Renal cortex interstitium (tissue), 15 donors: ENCODE results near the gene FBLN7. TPM values are rescaled to one million over a fixed set of nuclear protein-coding genes. Genes with fewer than 3 reads are reported as not detected.
"Not testable (repeated sequence)": the region's sequence is repeated elsewhere in the genome, so short reads cannot be mapped to it uniquely, and the experiment has no call there.

Source experiments
- DNase-seq, 11 donors: peaks; one replicate each; pipeline ENCODE4 v3.0.0-alpha.2; 2013; ENCODE audit warnings: low read depth in 9 of 11, low spot score in 4 of 11; ENCODE audit errors: extremely low read depth in 1 of 11
- long read RNA-seq, 16 experiments: transcript quantifications; one replicate each; lab custom pipeline, GENCODE V29; 2026
- polyA plus RNA-seq, 3 donors: library from polyadenylated mRNA; unstranded; fragments of 120-200 nt; gene quantifications; one replicate each; pipeline ENCODE4 v1.2.1, GENCODE V29; 2013; ENCODE audit not compliant: insufficient read length in 3 of 3

FBLN7 gene
- 10 to 100 TPM in 2 of 3 donors, 1 to 10 TPM in 1; 9.3 to 14.8 (median 11.9) TPM for polyA plus RNA-seq
- long read RNA-seq, donor 1, result 0 reads
- long read RNA-seq, donor 2, partial matches to known transcripts, result 16 of 16 reads
- long read RNA-seq, donor 2, other reads (novel, unspliced or antisense), result 0 of 16 reads
- long read RNA-seq, donor 3, partial matches to known transcripts, result 0 of 4 reads
- long read RNA-seq, donor 3, other reads (novel, unspliced or antisense), result 0 of 4 reads
- long read RNA-seq, donor 4, partial matches to known transcripts, result 0 of 2 reads
- long read RNA-seq, donor 4, other reads (novel, unspliced or antisense), result 0 of 2 reads
- long read RNA-seq, donor 5, result 0 reads
- long read RNA-seq, donor 6, partial matches to known transcripts, result 0 of 3 reads
- long read RNA-seq, donor 6, other reads (novel, unspliced or antisense), result 0 of 3 reads
- long read RNA-seq, donor 7, partial matches to known transcripts, result 0 of 1 reads
- long read RNA-seq, donor 7, other reads (novel, unspliced or antisense), result 0 of 1 reads
- long read RNA-seq, donor 8, partial matches to known transcripts, result 0 of 3 reads
- long read RNA-seq, donor 8, other reads (novel, unspliced or antisense), result 0 of 3 reads
- long read RNA-seq, donor 9, partial matches to known transcripts, result 0 of 2 reads
- long read RNA-seq, donor 9, other reads (novel, unspliced or antisense), result 0 of 2 reads
- long read RNA-seq, donor 10, result 0 reads
- long read RNA-seq, donor 11, partial matches to known transcripts, result 0 of 1 reads
- long read RNA-seq, donor 11, other reads (novel, unspliced or antisense), result 0 of 1 reads
- long read RNA-seq, donor 12, result 0 reads
- long read RNA-seq, donor 13, partial matches to known transcripts, result 0 of 4 reads
- long read RNA-seq, donor 13, other reads (novel, unspliced or antisense), result 0 of 4 reads
- long read RNA-seq, donor 14, transcript FBLN7-202 (8 exons, 2,301 nt), result major isoform, 5 of 5 reads
- long read RNA-seq, donor 14, partial matches to known transcripts, result 0 of 5 reads
- long read RNA-seq, donor 14, other reads (novel, unspliced or antisense), result 0 of 5 reads
- long read RNA-seq, donor 15, result 0 reads
- long read RNA-seq, donor 16, transcript FBLN7-202 (8 exons, 2,301 nt), result major isoform, 8 of 84 reads
- long read RNA-seq, donor 16, partial matches to known transcripts, result 76 of 84 reads
- long read RNA-seq, donor 16, other reads (novel, unspliced or antisense), result 0 of 84 reads

DNA sequence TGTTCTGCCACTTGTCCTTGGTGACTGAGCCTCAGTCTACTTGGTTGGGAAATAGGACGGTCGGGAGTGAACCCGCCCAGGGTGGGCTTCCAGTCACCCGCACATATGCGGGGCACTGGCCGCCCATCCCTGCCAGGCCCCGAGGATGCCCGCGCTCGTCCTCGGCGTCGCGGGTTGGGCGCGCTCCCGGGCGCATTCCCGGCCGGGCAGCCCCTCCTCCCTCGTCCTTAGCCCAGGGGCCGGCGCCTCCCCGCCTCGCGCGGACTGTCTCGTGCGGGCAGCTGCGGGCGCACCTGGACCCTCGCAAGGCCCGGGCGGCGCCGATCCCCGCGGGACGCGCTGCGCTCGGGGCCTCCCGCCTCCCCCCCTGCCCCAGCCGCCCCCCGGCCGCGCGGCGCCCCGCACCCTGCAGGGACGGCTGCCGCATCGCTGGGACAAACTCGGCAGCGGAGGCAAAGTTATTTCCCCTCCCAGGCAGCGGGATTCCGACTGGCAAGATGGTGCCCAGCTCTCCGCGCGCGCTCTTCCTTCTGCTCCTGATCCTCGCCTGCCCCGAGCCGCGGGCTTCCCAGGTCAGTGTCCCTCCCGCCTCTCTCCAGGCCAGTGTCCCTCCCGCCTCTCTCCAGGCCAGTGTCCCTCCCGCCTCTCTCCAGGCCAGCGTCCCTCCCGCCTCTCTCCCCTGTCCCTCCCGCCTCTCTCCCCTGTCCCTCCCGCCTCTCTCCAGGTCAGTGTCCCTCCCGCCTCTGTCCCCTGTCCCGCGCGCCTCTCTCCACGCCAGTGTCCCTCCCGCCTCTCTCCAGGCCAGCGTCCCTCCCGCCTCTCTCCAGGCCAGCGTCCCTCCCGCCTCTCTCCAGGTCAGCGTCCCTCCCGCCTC lies at the start of gene FBLN7:
FBLN7 (plus strand) TSS at position 227 of the 874 bp plus-strand sequence; CDS start at position 498, 271 bp downstream.
- DNase-seq, result no peak

- no peak for DNase-seq
These were observed 48.8 kb upstream of the FBLN7 start for GRCh38 chr2:112089375-112089774.

GRCh38 chr2:112092286-112093041 lies 45.7 kb upstream of the FBLN7 start:
- no peak for DNase-seq

- DNase-seq, result no peak
These were observed 45.0 kb upstream of the FBLN7 start for GRCh38 chr2:112093216-112093615.

DNA sequence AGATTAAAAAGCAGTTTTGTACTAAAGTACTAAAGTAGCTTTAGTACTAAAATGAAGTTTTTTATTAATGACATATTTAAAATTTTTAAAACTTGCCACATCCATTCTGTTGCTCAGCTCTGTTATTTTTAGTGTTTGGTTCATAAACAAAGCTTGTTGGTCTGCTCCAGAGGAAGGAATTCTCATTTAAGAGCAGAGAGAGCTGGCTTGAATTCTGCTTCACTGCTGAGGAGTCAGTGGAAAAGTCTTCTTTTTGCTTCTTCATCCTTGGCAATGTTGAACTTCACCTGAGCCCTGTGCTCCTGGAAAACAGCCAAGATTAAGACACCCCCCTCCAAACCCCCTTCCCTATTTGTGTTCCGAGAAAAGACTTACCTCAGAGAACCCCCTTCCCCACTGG lies 42.5 kb upstream of the FBLN7 start:
- DNase-seq, result no peak

- DNase-seq, result no peak
These were observed 42.1 kb upstream of the FBLN7 start for GRCh38 chr2:112096098-112096497.

DNA sequence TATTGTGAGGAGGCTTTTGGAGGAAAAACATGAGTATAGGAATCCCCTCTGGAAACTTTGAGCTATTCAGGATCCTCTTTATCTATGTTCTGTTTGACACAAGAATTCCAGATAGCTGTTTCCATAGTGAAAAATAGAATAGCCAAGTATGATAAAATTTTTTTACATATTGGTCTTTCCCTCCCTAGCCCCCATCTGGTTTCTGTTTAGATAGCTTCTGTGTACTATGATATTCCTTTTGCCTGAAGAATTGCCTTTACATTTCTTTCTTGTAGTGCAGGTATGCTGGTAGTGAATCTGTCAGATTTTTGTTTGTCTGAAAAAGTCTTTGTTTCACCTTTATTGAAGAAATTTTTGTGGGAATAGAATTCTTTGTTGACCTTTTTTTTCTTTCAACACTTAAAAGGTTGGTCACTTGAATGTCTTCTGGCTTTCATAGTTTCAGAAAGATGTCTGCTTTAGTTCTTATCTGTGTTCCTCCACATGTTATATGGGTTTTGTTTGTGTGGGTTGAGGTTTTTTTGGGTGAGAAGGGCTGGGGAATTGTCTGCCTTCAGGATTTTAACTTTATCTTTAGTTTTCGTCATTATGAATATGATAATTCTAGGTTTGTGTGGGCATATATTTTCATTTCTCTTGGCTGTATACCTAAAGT lies 29.9 kb upstream of the FBLN7 start:
- DNase-seq, result no peak

DNA sequence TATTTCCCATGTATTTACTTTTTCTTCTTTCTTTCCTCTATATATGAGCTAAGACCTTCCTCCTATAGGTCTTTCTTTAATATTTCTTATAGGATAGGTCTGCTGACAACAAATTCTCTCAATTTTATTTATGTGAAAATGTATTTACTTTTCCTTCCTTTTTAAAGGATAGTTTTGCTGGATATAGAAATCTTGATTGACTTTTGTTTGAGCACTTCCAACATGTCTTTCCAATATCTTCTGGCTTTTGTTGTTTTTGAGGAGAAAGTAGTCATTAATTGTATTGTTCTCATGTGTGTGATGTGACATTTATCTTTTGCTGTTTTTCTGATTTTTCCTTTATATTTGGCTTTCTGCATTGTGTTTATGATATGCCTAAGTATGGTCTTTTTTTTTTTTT lies 28.9 kb upstream of the FBLN7 start:
- no peak for DNase-seq

GRCh38 chr2:112110966-112111365 lies 27.2 kb upstream of the FBLN7 start:
- no peak for DNase-seq

DNA sequence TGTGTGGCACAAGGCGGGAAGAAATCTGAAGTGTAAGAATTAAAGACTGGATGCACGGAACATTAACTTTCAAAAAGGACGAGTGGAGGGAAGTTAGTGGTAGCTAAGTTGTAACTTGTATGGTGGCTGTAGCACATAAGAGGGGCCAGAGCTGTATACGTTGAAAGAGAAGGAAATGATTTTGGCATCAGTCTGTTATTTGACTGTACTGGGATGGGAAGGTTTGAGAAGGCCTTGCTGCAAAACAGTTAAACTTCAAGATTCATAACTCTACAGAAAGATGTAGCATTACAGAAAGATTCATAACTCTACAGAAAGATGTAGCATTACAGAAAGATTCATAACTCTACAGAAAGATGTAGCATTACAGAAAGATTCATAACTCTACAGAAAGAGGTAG lies 24.8 kb upstream of the FBLN7 start:
- DNase-seq, result not testable (repeated sequence)

DNA sequence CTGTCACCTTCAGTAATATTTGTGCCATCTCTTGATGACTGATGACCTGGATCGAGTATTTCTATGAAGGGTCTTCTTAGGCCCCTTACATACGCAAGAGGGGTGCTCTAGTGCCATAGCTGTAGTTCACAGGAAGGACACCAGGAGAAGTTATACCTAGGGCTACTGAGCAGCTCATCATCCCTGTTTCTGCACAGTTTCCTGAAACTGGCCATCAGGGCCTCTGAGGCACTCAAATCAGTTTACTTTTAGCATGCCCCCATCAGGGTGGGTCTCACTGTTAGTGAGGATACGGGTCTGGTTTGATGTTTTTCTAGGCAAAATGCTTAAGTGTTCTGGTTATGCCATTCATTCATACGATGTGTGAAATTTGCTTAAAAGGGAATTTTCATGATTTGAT lies 20.0 kb upstream of the FBLN7 start:
- DNase-seq, result no peak

DNA sequence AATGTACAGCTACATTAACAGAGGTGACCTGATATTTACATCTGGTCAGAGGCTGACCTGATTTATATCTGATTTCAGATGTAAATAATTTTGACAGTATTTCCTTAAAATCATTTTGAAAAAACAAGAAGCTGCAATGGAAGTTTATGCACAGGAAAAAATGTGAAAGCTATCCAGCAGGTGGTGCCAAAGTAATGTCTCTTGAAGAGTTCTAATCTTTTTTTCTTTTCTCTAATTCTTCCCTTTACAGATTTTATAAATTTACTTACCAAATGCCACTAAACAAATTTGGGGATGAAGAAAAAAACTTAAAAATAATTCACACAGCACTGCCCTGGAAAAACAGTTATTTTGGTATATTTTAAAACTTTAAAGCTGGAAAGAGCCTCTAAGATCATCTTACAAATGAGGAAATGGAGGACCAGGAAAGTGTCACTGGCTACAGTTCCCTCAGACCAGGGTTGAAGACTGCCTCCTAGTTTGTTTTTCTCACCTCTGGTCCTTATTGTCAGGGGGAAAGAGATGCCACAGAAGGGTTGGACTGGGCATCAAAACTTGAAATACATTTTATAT lies 16.4 kb upstream of the FBLN7 start:
- DNase-seq, result peak in 6 of 11 donors; percentile 38 to 55 (median 46)

- DNase-seq, result no peak
These were observed 9.1 kb upstream of the FBLN7 start for GRCh38 chr2:112129060-112129459.

DNA sequence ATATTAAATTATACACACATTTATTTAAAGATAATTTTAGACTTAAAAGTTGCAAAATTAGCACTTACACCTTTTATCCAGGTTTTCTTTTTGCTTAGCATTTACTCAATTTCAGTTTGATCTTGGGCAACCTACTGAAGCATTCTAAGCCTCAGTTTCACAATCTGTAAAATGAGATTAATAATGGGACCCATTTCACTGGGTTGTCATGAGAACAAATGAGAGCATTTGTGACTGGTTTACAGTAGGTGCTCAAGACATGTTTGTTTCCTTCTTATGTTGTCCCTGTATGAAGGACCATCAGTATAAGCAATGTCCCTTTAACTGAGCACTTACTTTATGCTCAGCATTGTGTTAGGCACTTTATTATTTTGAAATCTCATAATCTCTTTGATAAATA lies 4.8 kb upstream of the FBLN7 start:
- DNase-seq, result no peak

GRCh38 chr2:112134120-112134519 lies 4.1 kb upstream of the FBLN7 start:
- no peak for DNase-seq

DNA sequence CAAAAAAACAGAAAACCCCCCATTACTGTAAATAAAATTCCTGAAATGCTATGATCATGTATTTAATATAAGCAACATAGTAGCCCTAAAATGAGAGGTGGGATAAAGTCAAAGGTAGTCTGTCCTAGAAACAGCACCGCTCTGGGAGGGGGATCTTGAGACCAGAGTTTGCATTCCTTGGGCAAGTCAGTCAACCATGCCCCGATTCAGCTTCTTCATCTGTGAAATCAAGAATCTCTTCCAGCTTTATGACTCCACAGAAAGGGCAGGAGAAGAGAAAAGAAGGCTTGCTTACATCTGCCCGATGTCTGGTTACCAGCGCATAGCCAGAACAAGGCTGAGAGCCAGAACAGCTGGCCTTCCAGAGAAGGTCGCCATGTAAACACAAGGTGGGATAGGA lies 2.1 kb upstream of the FBLN7 start:
- no peak for DNase-seq

DNA sequence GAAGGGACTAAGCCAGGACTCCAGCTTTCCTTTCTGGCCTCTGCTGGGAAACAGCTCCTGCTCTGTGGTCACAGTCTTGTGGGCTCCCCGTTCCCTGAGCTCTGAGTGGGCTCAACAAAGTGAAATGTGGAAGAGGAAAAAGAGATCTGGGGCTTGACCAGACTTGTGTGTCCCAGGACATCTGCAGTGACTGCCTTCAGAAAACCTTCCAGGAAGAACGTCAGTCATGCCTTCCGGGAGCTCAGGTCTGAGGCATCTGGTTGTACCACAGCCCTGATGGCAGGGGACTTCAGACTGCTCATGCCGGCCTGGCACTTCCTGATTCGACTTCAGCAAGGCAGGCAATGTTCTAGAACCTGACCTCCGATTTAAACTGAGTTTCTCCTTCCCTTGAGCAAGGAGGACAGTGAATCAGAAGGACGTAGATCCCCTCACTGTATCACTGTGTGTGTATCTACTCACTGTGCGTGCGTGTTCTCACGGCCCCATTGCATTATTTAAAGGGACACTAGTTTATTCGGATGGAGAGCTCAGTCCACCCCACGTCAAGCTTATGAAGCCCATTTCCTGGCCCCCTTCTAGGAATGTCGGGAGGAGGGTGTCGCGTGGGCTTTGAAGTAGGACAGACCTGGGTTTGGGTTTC lies 548 bp upstream of the FBLN7 start:
- DNase-seq, result no peak
